GM12873 (cell line): Measurements from ENCODE around the gene GNG14.

ENCODE experiments used
- TF ChIP-seq, protein P1 (sequence below): IDR thresholded peaks from 2 replicates; pipeline ENCODE4 v1.5.1; 2012; ENCODE audit warnings: low read depth, mild to moderate bottlenecking, moderate library complexity, low read length, control low read depth; ENCODE audit not compliant: insufficient read depth; ENCODE audit errors: missing control alignments

Gene GNG14

GRCh38 chr19:12737835-12738351 lies 50.1 kb downstream of the GNG14 start:
- TF ChIP-seq, protein P1, sequence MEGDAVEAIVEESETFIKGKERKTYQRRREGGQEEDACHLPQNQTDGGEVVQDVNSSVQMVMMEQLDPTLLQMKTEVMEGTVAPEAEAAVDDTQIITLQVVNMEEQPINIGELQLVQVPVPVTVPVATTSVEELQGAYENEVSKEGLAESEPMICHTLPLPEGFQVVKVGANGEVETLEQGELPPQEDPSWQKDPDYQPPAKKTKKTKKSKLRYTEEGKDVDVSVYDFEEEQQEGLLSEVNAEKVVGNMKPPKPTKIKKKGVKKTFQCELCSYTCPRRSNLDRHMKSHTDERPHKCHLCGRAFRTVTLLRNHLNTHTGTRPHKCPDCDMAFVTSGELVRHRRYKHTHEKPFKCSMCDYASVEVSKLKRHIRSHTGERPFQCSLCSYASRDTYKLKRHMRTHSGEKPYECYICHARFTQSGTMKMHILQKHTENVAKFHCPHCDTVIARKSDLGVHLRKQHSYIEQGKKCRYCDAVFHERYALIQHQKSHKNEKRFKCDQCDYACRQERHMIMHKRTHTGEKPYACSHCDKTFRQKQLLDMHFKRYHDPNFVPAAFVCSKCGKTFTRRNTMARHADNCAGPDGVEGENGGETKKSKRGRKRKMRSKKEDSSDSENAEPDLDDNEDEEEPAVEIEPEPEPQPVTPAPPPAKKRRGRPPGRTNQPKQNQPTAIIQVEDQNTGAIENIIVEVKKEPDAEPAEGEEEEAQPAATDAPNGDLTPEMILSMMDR = no peak
